ENCODE data around the gene OBSCN. TPM values are rescaled to one million over a fixed set of nuclear protein-coding genes. Genes with fewer than 3 reads are reported as not detected.

The OBSCN gene
- total and polyA plus RNA-seq, 2 of the 13 experiments (the other 11 are each of a cell fraction or from before 2014, with no cell fraction given), result 0.20 TPM

DNA sequence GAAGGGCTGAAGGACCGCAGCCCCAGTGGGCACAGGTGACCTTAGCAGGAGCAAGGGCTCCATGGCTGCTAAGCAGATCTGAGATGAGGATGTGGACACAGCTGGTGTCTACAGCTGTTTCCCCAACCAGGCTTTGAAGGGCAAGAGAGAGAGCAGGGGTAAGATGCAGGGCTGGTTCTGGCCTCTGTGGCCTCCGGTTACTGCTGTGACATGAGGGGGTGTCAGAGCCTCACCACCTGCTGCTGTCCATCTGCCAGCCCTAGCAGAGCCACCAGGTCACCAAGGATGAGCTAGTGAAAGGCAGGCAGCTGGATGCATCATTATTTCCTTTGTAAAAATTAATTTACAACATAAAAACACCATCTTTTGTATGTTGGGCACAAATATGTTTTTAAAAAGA is 33.4 kb downstream of the OBSCN start:
- Histone ChIP-seq H2AFZ (ENCODE audit: low read length) (no peak overlapping the region), H3K79me2 (ENCODE audit: insufficient read depth, low read length) (no peaks in the 10 kb centered on the region), H3K27ac (ENCODE audit: extremely low read length, insufficient read depth, low read length) (no peak overlapping the region), H3K4me3 (replicated peaks in 1 of 3; ENCODE audit: insufficient read depth in 1 of 3, low read depth in 2 of 3, low read length in 3 of 3) (no peak overlapping the region), H3K27me3 (ENCODE audit: control insufficient read depth in 1 of 2, insufficient read depth in 2 of 2, low read length in 2 of 2) (no peaks in the 10 kb centered on the region; a peak in 2 of 5 replicates), H4K20me1 (ENCODE audit: insufficient read depth, low read length) (no peaks in the 10 kb centered on the region), H3K4me1 (ENCODE audit: insufficient read depth, low read length) (peaks cover 7% of the 10 kb centered on the region; the same call in 1 of the 2 replicates), H3K4me2 (ENCODE audit: low read depth, low read length) (no peak overlapping the region), H3K36me3 (replicated peaks in 1 of 2; ENCODE audit: control insufficient read depth in 1 of 2, insufficient read depth in 2 of 2, low read length in 2 of 2) (no peaks in the 10 kb centered on the region), H3K9ac (ENCODE audit: insufficient read depth, low read depth, low read length) (no peak overlapping the region), H3K9me3 (ENCODE audit: low read length) (peaks cover 37% of the 10 kb centered on the region)
- ATAC-seq (no peak), FAIRE-seq (no peak), DNase-seq (ENCODE audit: low spot score) (no peak)
- WGBS (ENCODE audit: low lambda C conversion rate), result 41% methylated on average over 2 of the region's 2 CpGs
- TF ChIP-seq JDP2 (CRISPR knock-in tag; IDR thresholded peaks at IDR 0.05; ENCODE audit: borderline replicate concordance) (no peak), MXD4 (CRISPR knock-in tag; IDR thresholded peaks at IDR 0.05) (no peak), SNRNP70 (IDR thresholded peaks at IDR 0.05; ENCODE audit: low read depth, low read length) (no peak), ZNF234 (CRISPR knock-in tag; conservative IDR thresholded peaks at IDR 0.05) (no peak), ARNT (IDR thresholded peaks at IDR 0.05) (no peak), RNF2 (conservative IDR thresholded peaks at IDR 0.05; ENCODE audit: low read depth) (no peak), ZNF83 (CRISPR knock-in tag; IDR thresholded peaks at IDR 0.05; ENCODE audit: borderline replicate concordance) (no peak), ZNF572 (CRISPR knock-in tag; IDR thresholded peaks at IDR 0.05) (no peak)
- TF ChIP-seq, protein P1, sequence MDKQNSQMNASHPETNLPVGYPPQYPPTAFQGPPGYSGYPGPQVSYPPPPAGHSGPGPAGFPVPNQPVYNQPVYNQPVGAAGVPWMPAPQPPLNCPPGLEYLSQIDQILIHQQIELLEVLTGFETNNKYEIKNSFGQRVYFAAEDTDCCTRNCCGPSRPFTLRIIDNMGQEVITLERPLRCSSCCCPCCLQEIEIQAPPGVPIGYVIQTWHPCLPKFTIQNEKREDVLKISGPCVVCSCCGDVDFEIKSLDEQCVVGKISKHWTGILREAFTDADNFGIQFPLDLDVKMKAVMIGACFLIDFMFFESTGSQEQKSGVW (CRISPR knock-in tag; IDR thresholded peaks at IDR 0.05; ENCODE audit: borderline replicate concordance), result no peak
- CTCF ChIA-PET (ENCODE audit: low intra/inter-chr PET ratio, low total read pairs), result no interaction called here
- in situ Hi-C loops (cut with HindIII; ENCODE audit: extremely low pct_ligation_motif_present, low pct_unique_long_range_greater_than_20kb) (no loop called here), intact Hi-C loops (cut with micrococcal nuclease; ENCODE audit: unreplicated experiment) (no loop called here)
- no TSS peak for BruUV-seq (replicated peaks)
- POLR2A ChIA-PET, result no interaction called here

DNA sequence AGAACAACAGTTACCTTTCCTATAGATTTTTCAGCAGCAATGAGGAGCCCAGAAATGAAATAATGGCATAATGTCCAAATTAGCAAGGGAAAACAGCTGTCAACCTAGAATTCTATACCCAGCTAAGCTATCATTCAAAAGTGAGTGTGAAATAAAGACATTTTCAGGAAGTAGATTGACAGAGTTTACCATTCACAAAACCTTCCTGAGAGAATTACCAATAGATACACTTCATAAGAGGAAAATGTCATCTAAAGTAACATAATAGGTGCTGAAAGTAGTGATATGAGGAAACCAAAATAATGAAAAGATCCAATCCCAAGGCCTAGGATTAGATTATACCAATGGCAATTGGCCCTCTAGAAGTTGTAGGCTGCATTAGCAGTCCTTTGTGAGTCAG is 34.6 kb downstream of the OBSCN start:
- Histone ChIP-seq H3K4me2 (ENCODE audit: low read depth, low read length) (no peak overlapping the region), H3K27ac (ENCODE audit: extremely low read length, insufficient read depth, low read length) (no peak overlapping the region), H3K4me3 (replicated peaks in 1 of 3; ENCODE audit: insufficient read depth in 1 of 3, low read depth in 2 of 3, low read length in 3 of 3) (no peak overlapping the region), H3K27me3 (ENCODE audit: control insufficient read depth in 1 of 2, insufficient read depth in 2 of 2, low read length in 2 of 2) (no peaks in the 10 kb centered on the region; a peak in 1 of 5 replicates), H3K9ac (ENCODE audit: insufficient read depth, low read depth, low read length) (no peak overlapping the region), H4K20me1 (ENCODE audit: insufficient read depth, low read length) (no peaks in the 10 kb centered on the region), H3K79me2 (ENCODE audit: insufficient read depth, low read length) (no peaks in the 10 kb centered on the region), H3K9me3 (ENCODE audit: low read length) (peaks cover 37% of the 10 kb centered on the region), H3K36me3 (replicated peaks in 1 of 2; ENCODE audit: control insufficient read depth in 1 of 2, insufficient read depth in 2 of 2, low read length in 2 of 2) (no peaks in the 10 kb centered on the region), H2AFZ (ENCODE audit: low read length) (no peak overlapping the region), H3K4me1 (ENCODE audit: insufficient read depth, low read length) (peaks cover 7% of the 10 kb centered on the region; the same call in 1 of the 2 replicates)
- ATAC-seq (no peak), FAIRE-seq (no peak), DNase-seq (ENCODE audit: low spot score) (no peak)
- ChIA-PET CTCF (ENCODE audit: low intra/inter-chr PET ratio, low total read pairs) (no interaction called here), POLR2A (no interaction called here)
- intact Hi-C loops (cut with micrococcal nuclease; ENCODE audit: unreplicated experiment) (no loop called here), in situ Hi-C loops (cut with HindIII; ENCODE audit: extremely low pct_ligation_motif_present, low pct_unique_long_range_greater_than_20kb) (no loop called here)
- no TSS peak for BruUV-seq (replicated peaks)
- TF ChIP-seq KDM6A (CRISPR knock-in tag; IDR thresholded peaks at IDR 0.05; ENCODE audit: low read depth) (no peak), ZFP1 (CRISPR knock-in tag; IDR thresholded peaks at IDR 0.05) (peak; percentile 86; the same call in 1 of the 2 replicates), ZNF232 (CRISPR knock-in tag; IDR thresholded peaks at IDR 0.05; ENCODE audit: borderline replicate concordance) (no peak), TBX2 (CRISPR knock-in tag; IDR thresholded peaks at IDR 0.05; ENCODE audit: borderline replicate concordance) (no peak), BHLHE40 (IDR thresholded peaks at IDR 0.05; ENCODE audit: low read length) (no peak)
- TF ChIP-seq, protein P2, sequence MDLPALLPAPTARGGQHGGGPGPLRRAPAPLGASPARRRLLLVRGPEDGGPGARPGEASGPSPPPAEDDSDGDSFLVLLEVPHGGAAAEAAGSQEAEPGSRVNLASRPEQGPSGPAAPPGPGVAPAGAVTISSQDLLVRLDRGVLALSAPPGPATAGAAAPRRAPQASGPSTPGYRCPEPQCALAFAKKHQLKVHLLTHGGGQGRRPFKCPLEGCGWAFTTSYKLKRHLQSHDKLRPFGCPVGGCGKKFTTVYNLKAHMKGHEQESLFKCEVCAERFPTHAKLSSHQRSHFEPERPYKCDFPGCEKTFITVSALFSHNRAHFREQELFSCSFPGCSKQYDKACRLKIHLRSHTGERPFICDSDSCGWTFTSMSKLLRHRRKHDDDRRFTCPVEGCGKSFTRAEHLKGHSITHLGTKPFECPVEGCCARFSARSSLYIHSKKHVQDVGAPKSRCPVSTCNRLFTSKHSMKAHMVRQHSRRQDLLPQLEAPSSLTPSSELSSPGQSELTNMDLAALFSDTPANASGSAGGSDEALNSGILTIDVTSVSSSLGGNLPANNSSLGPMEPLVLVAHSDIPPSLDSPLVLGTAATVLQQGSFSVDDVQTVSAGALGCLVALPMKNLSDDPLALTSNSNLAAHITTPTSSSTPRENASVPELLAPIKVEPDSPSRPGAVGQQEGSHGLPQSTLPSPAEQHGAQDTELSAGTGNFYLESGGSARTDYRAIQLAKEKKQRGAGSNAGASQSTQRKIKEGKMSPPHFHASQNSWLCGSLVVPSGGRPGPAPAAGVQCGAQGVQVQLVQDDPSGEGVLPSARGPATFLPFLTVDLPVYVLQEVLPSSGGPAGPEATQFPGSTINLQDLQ (CRISPR knock-in tag; IDR thresholded peaks at IDR 0.05), result no peak
